ENCODE results near the gene MYH1. TPM values are rescaled to one million over a fixed set of nuclear protein-coding genes. Genes with fewer than 3 reads are reported as not detected.
A peak's percentile ranks its signal among the peaks of the same experiment; 100 is the strongest.

MYH1 gene
- total RNA-seq, 4 donors from 2014 or later: 1,190 to 2,066 (median 1,615) TPM

- intact Hi-C loops (cut with DNase I; ENCODE audit: low total_unique reads) (no loop called here), in situ Hi-C loops (cut with MboI; ENCODE audit: low sequenced_read_pairs in 4 of 4) (loop anchor here in 1 of 4 donors (10.0 kb wide), 1 partner anchor 101 kb away; no protein-coding TSS in a partner anchor)
- H3K4me3 ChIP-seq: peak overlapping the region in 1 of 4 donors; percentile 10
- H3K27ac ChIP-seq: peak overlapping the region in 3 of 4 donors; percentile 73 to 82 (median 78)
- TF ChIP-seq POLR2A (IDR thresholded peaks at IDR 0.05): no peak
- peak in 1 of 5 experiments; percentile 9 for TF ChIP-seq CTCF (IDR thresholded peaks at IDR 0.05 in 4 of 5, conservative IDR thresholded peaks at IDR 0.05 in 1 of 5)
- H3K27me3 ChIP-seq: no peaks in the 10 kb centered on the region
- H3K4me1 ChIP-seq: peaks cover 0 to 2% of the 10 kb centered on the region in 2 donors
- no peaks in the 10 kb centered on the region for H3K9me3 ChIP-seq
- ATAC-seq (peak; percentile 65 to 79), DNase-seq (peak; percentile 23 to 33)
- no peaks in the 10 kb centered on the region for H3K36me3 ChIP-seq
Observed at GRCh38 chr17:10513299-10514067, 4.9 kb downstream of the MYH1 start.

GRCh38 chr17:10512856-10513255, 5.5 kb downstream of the MYH1 start:
- Histone ChIP-seq H3K4me1 (peaks cover 0 to 2% of the 10 kb centered on the region in 2 donors), H3K27me3 (no peaks in the 10 kb centered on the region), H3K4me3 (no peak overlapping the region), H3K27ac (peak overlapping the region in 3 of 4 donors; percentile 73 to 82 (median 78)), H3K36me3 (no peaks in the 10 kb centered on the region), H3K9me3 (no peaks in the 10 kb centered on the region)
- TF ChIP-seq CTCF (IDR thresholded peaks at IDR 0.05 in 4 of 5, conservative IDR thresholded peaks at IDR 0.05 in 1 of 5) (no peak), POLR2A (IDR thresholded peaks at IDR 0.05) (no peak)
- intact Hi-C loops (cut with DNase I; ENCODE audit: low total_unique reads): no loop called here
- DNase-seq (no peak), ATAC-seq (peak in 1 of 2 donors; percentile 27)
- in situ Hi-C loops (cut with MboI; ENCODE audit: low sequenced_read_pairs in 4 of 4): loop anchor here in 1 of 4 donors (10.0 kb wide), 1 partner anchor 102 kb away; no protein-coding TSS in a partner anchor

- H3K36me3 ChIP-seq: no peaks in the 10 kb centered on the region
- H3K27ac ChIP-seq: peak overlapping the region in 2 of 4 donors; percentile 52 to 58
- no peak for TF ChIP-seq CTCF (IDR thresholded peaks at IDR 0.05 in 4 of 5, conservative IDR thresholded peaks at IDR 0.05 in 1 of 5)
- ATAC-seq: peak in 1 of 2 donors; percentile 65
- in situ Hi-C loops (cut with MboI; ENCODE audit: low sequenced_read_pairs in 4 of 4) (loop anchor here in 1 of 4 donors (25.0 kb wide), 1 partner anchor 113 kb away; no protein-coding TSS in a partner anchor), intact Hi-C loops (cut with DNase I; ENCODE audit: low total_unique reads) (no loop called here)
- H3K4me1 ChIP-seq: no peaks in the 10 kb centered on the region
- H3K27me3 ChIP-seq: no peaks in the 10 kb centered on the region
- H3K4me3 ChIP-seq: no peak overlapping the region
- no peak for DNase-seq
- H3K9me3 ChIP-seq: no peaks in the 10 kb centered on the region
Observed at GRCh38 chr17:10499950-10500349, 18.4 kb downstream of the MYH1 start.

- H3K27me3 ChIP-seq: no peaks in the 10 kb centered on the region
- H3K4me1 ChIP-seq: no peaks in the 10 kb centered on the region
- no peak for DNase-seq
- H3K4me3 ChIP-seq: no peak overlapping the region
- TF ChIP-seq POLR2A (IDR thresholded peaks at IDR 0.05) (no peak), CTCF (IDR thresholded peaks at IDR 0.05 in 4 of 5, conservative IDR thresholded peaks at IDR 0.05 in 1 of 5) (no peak)
- peak overlapping the region in 1 of 4 donors; percentile 49 for H3K27ac ChIP-seq
- H3K36me3 ChIP-seq: no peaks in the 10 kb centered on the region
- no peaks in the 10 kb centered on the region for H3K9me3 ChIP-seq
- in situ Hi-C loops (cut with MboI; ENCODE audit: low sequenced_read_pairs in 4 of 4) (loop anchor here in 1 of 4 donors (25.0 kb wide), 1 partner anchor 105 kb away; no protein-coding TSS in a partner anchor), intact Hi-C loops (cut with DNase I; ENCODE audit: low total_unique reads) (no loop called here)
- ATAC-seq: no peak
Observed at GRCh38 chr17:10492004-10492403, 26.3 kb downstream of the MYH1 start.
